Erythroblast (primary cell): Measurements from ENCODE around the gene ERMARD.

Experiments used
- GATA1 ChIP-seq: IDR thresholded peaks from 2 replicates; pipeline ENCODE4 v1.6.1; 2011; ENCODE audit warnings: low read depth, mild to moderate bottlenecking, control low read depth, low read length, moderate library complexity
- POLR2A ChIP-seq: IDR thresholded peaks from 2 replicates; pipeline ENCODE4 v1.6.1; 2011; ENCODE audit warnings: mild to moderate bottlenecking, low read length

DNA sequence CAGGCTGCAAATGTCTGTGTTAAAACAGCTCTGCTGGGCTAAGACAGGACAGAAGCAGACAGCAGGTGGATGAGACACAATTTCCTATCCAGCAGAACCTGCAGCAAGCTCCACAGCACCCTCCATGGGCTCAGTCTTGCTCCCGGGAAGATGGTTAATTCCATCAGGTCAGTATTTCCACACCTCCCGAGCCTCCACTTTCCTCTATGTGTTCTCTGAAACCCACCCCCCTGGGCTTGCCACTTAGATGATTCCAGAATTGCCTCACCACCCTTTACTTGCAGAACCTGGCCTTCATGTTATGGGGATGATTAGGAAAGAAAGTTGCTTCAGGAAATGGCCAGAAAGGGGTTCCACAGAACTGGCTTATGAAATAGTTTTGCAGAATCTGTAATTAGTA is 43.8 kb downstream of the ERMARD start:
- TF ChIP-seq POLR2A (no peak), GATA1 (no peak)
